ENCODE results near the gene ZEB1.

ZEB1 gene

DNA sequence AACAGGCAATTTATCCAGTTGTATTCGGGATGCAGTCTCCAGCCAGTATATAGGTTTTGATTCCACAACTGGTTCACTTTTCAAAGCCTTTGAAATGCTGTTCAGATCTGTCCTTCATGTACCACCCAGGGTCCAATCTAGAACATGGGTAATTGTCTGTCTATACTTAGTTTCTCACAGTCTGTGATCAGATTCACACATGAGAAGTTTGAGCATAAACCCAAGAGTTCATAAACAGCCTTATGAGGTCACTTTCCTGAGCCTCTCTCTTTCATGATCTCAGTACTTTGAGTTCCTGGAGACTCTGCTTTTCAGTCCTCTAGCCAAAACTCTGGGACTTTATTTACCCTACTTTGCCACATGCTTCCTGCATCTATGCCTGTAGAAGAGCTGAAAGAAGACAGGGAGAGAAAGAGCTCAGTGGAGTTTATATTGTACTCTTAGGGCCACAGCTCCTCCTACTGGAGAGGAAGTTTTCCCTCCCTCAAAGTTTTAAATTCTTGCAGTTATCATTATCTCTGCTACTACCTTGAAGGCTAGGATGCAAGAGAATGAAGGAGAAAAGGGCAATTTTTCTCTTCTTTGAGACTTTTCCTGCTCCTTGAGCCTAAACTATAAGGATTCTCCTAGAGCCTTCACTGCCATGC, 172.0 kb downstream of the ZEB1 start:
- Histone ChIP-seq H3K79me2 (ENCODE audit: low read length) (no peaks in the 10 kb centered on the region), H3K4me3 (ENCODE audit: low read length) (no peak overlapping the region), H3K36me3 (replicated peaks; ENCODE audit: insufficient read depth, low read length) (no peaks in the 10 kb centered on the region), H3F3A (ENCODE audit: insufficient read depth, low read length) (no peaks in the 10 kb centered on the region), H3K4me2 (ENCODE audit: low read depth, low read length) (no peak overlapping the region), H3K27me3 (replicated peaks; ENCODE audit: insufficient read depth, low read length) (no peaks in the 10 kb centered on the region), H3K27ac (ENCODE audit: low read length) (no peak overlapping the region), H3K9me2 (replicated peaks; ENCODE audit: insufficient read depth, low read length) (no peaks in the 10 kb centered on the region), H2AFZ (ENCODE audit: low read length) (no peak overlapping the region), H3K4me1 (ENCODE audit: low read length) (no peaks in the 10 kb centered on the region), H3K9me3 (replicated peaks; ENCODE audit: insufficient read depth, low read length) (no peaks in the 10 kb centered on the region), H4K20me1 (ENCODE audit: insufficient read depth, low read length) (no peaks in the 10 kb centered on the region), H3K9ac (ENCODE audit: low read length) (no peak overlapping the region)
- peak; percentile 75 for TF ChIP-seq CTCF (IDR thresholded peaks at IDR 0.05; ENCODE audit: low read length)
- no peak for TF ChIP-seq EZH2 (optimal IDR thresholded peaks at IDR 0.05; ENCODE audit: low read depth, low read length)
- DNase-seq, result peak; percentile 60

GRCh38 chr10:31507427-31507826, 188.4 kb downstream of the ZEB1 start:
- Histone ChIP-seq H3K9ac (ENCODE audit: low read length) (no peak overlapping the region), H3K27ac (ENCODE audit: low read length) (no peak overlapping the region), H3K4me3 (ENCODE audit: low read length) (no peak overlapping the region), H3K9me3 (replicated peaks; ENCODE audit: insufficient read depth, low read length) (no peaks in the 10 kb centered on the region), H3F3A (ENCODE audit: insufficient read depth, low read length) (no peaks in the 10 kb centered on the region), H3K36me3 (replicated peaks; ENCODE audit: insufficient read depth, low read length) (no peaks in the 10 kb centered on the region; the same call in 1 of the 2 replicates), H3K9me2 (replicated peaks; ENCODE audit: insufficient read depth, low read length) (no peaks in the 10 kb centered on the region), H4K20me1 (ENCODE audit: insufficient read depth, low read length) (no peaks in the 10 kb centered on the region), H2AFZ (ENCODE audit: low read length) (no peak overlapping the region), H3K27me3 (replicated peaks; ENCODE audit: insufficient read depth, low read length) (no peaks in the 10 kb centered on the region), H3K79me2 (ENCODE audit: low read length) (no peaks in the 10 kb centered on the region), H3K4me1 (ENCODE audit: low read length) (no peaks in the 10 kb centered on the region), H3K4me2 (ENCODE audit: low read depth, low read length) (no peak overlapping the region)
- DNase-seq, result no peak
- TF ChIP-seq EZH2phosphoT487 (IDR thresholded peaks at IDR 0.05; ENCODE audit: low read length), result no peak
- no peak for TF ChIP-seq CTCF (IDR thresholded peaks at IDR 0.05; ENCODE audit: low read length)
- no peak for TF ChIP-seq EZH2 (optimal IDR thresholded peaks at IDR 0.05; ENCODE audit: low read depth, low read length)

DNA sequence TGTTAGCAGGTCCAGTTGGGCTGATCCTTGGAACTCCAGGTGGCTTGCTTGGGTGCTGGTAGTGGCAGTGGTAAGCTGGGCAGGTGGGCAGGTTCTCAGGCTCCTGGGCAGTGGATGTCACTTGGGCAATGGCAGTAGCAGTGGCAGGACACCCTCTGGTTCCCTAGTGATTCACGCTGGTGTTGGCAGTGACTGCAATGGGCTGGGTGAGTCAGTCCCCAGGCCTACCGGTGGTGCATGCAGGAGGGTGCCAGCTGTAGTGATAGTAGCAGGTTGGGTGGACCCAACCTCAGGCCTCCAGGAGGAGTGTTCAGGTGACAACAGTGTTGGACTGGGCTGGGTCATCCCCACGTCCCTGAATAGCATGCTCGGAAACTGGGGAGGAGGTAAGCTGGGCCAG, 189.2 kb downstream of the ZEB1 start:
- no peaks in the 10 kb centered on the region; the same call in 1 of the 2 replicates for H3K36me3 ChIP-seq (replicated peaks; ENCODE audit: insufficient read depth, low read length)
- H3K9me2 ChIP-seq (replicated peaks; ENCODE audit: insufficient read depth, low read length), result no peaks in the 10 kb centered on the region
- H3K79me2 ChIP-seq (ENCODE audit: low read length), result no peaks in the 10 kb centered on the region
- no peaks in the 10 kb centered on the region for H4K20me1 ChIP-seq (ENCODE audit: insufficient read depth, low read length)
- H3K4me1 ChIP-seq (ENCODE audit: low read length), result no peaks in the 10 kb centered on the region
- H3F3A ChIP-seq (ENCODE audit: insufficient read depth, low read length), result no peaks in the 10 kb centered on the region
- no peak for DNase-seq
- H3K9ac ChIP-seq (ENCODE audit: low read length), result no peak overlapping the region
- H3K9me3 ChIP-seq (replicated peaks; ENCODE audit: insufficient read depth, low read length), result no peaks in the 10 kb centered on the region
- H3K27me3 ChIP-seq (replicated peaks; ENCODE audit: insufficient read depth, low read length), result no peaks in the 10 kb centered on the region
- no peak overlapping the region for H2AFZ ChIP-seq (ENCODE audit: low read length)
- no peak overlapping the region for H3K27ac ChIP-seq (ENCODE audit: low read length)
- H3K4me2 ChIP-seq (ENCODE audit: low read depth, low read length), result no peak overlapping the region
- TF ChIP-seq CTCF (IDR thresholded peaks at IDR 0.05; ENCODE audit: low read length) (no peak), EZH2 (optimal IDR thresholded peaks at IDR 0.05; ENCODE audit: low read depth, low read length) (no peak), EZH2phosphoT487 (IDR thresholded peaks at IDR 0.05; ENCODE audit: low read length) (no peak)
- H3K4me3 ChIP-seq (ENCODE audit: low read length), result no peak overlapping the region
